ENCODE data around the gene CCDC92.

The CCDC92 gene

GRCh38 chr12:123976227-123976826, 3.7 kb upstream of the CCDC92 start:
- no peak for DNase-seq (ENCODE audit: low read depth in 2 of 2)

GRCh38 chr12:123973552-123974341, 1.1 kb upstream of the CCDC92 start:
- peak in 1 of 2 experiments; percentile 13 for DNase-seq (ENCODE audit: low read depth in 2 of 2)

GRCh38 chr12:123971770-123972456, 718 bp downstream of the CCDC92 start:
- peak in 1 of 2 experiments; percentile 17 for DNase-seq (ENCODE audit: low read depth in 2 of 2)

- no peak for DNase-seq (ENCODE audit: low read depth in 2 of 2)
Observed at GRCh38 chr12:123971449-123971769, 1.2 kb downstream of the CCDC92 start.

GRCh38 chr12:123967121-123967586, 5.5 kb downstream of the CCDC92 start:
- no peak for DNase-seq (ENCODE audit: low read depth in 2 of 2)

- no peak for DNase-seq (ENCODE audit: low read depth in 2 of 2)
Observed at GRCh38 chr12:123966596-123966995, 6.0 kb downstream of the CCDC92 start.

GRCh38 chr12:123965382-123965781, 7.2 kb downstream of the CCDC92 start:
- no peak for DNase-seq (ENCODE audit: low read depth in 2 of 2)

- DNase-seq (ENCODE audit: low read depth in 2 of 2) = no peak
Observed at GRCh38 chr12:123963821-123964220, 8.8 kb downstream of the CCDC92 start.

- DNase-seq (ENCODE audit: low read depth in 2 of 2) = no peak
Observed at GRCh38 chr12:123962513-123962912, 10.1 kb downstream of the CCDC92 start.

GRCh38 chr12:123961585-123962345, 10.9 kb downstream of the CCDC92 start:
- no peak for DNase-seq (ENCODE audit: low read depth in 2 of 2)

GRCh38 chr12:123960856-123961255, 11.8 kb downstream of the CCDC92 start:
- DNase-seq (ENCODE audit: low read depth in 2 of 2) = no peak

- DNase-seq (ENCODE audit: low read depth in 2 of 2) = no peak
Observed at GRCh38 chr12:123960029-123960735, 12.4 kb downstream of the CCDC92 start.

GRCh38 chr12:123958876-123959275, 13.8 kb downstream of the CCDC92 start:
- no peak for DNase-seq (ENCODE audit: low read depth in 2 of 2)

- DNase-seq (ENCODE audit: low read depth in 2 of 2) = no peak
Observed at GRCh38 chr12:123958462-123958861, 14.2 kb downstream of the CCDC92 start.

- no peak for DNase-seq (ENCODE audit: low read depth in 2 of 2)
Observed at GRCh38 chr12:123957196-123957595, 15.4 kb downstream of the CCDC92 start.

GRCh38 chr12:123956249-123956648, 16.4 kb downstream of the CCDC92 start:
- DNase-seq (ENCODE audit: low read depth in 2 of 2) = no peak

GRCh38 chr12:123954647-123955350, 17.8 kb downstream of the CCDC92 start:
- DNase-seq (ENCODE audit: low read depth in 2 of 2) = no peak

GRCh38 chr12:123952037-123952436, 20.6 kb downstream of the CCDC92 start:
- DNase-seq (ENCODE audit: low read depth in 2 of 2) = no peak

- DNase-seq (ENCODE audit: low read depth in 2 of 2) = no peak
Observed at GRCh38 chr12:123951467-123951866, 21.2 kb downstream of the CCDC92 start.

- DNase-seq (ENCODE audit: low read depth in 2 of 2) = no peak
Observed at GRCh38 chr12:123950476-123951349, 21.9 kb downstream of the CCDC92 start.
